Panc1 (cell line): ENCODE results near the gene TPD52L1. TPM values are rescaled to one million over a fixed set of nuclear protein-coding genes. Genes with fewer than 3 reads are reported as not detected.

ENCODE experiments used
- ATAC-seq: fragments of 200-7000 bp; cut with Tn5 transposase; 2 replicates; pipeline ENCODE4 v1.9.1; 2020; ENCODE audit warnings: mild to moderate bottlenecking, moderate library complexity
- BruUV-seq: library from RNA; stranded (reverse); fragments of 400-500 nt; replicated peaks from 2 replicates; lab custom pipeline; 2021; lab: Mats Ljungman, UMichigan
- CTCF ChIA-PET: fragments of 300-600 bp; sonication (Branson Sonifier 250); formaldehyde crosslinking; loops from one replicate; lab custom pipeline; 2022; ENCODE audit warnings: antibody characterized with exemption; lab: Charles Lee
- POLR2A ChIA-PET: fragments of 300-600 bp; sonication (Branson Sonifier 250); formaldehyde crosslinking; loops from one replicate; lab custom pipeline; 2022; ENCODE audit warnings: antibody characterized with exemption; lab: Charles Lee
- DNase-seq: peaks from one replicate; pipeline ENCODE4 v3.0.0-alpha.2; 2010; ENCODE audit warnings: low read depth, low spot score
- H3K27ac ChIP-seq: 2 replicates; pipeline ENCODE4 v1.5.1; 2011; ENCODE audit warnings: mild to moderate bottlenecking, low read length, inconsistent platforms
- H3K27me3 ChIP-seq: fragments of 200-500 bp; sonication (Bioruptor generic); 2 replicates; pipeline ENCODE4 v1.6.0; 2014; ENCODE audit warnings: low read length, inconsistent platforms; ENCODE audit not compliant: control insufficient read depth, insufficient read depth
- H3K36me3 ChIP-seq: fragments of 200-500 bp; sonication (Bioruptor generic); 2 replicates; pipeline ENCODE4 v1.5.1; 2014; ENCODE audit warnings: inconsistent platforms, mild to moderate bottlenecking, low read length, moderate library complexity; ENCODE audit not compliant: control insufficient read depth, insufficient read depth
- H3K4me1 ChIP-seq: 2 replicates; pipeline ENCODE4 v1.5.1; 2011; ENCODE audit warnings: inconsistent platforms, mild to moderate bottlenecking, low read length, moderate library complexity; ENCODE audit not compliant: control insufficient read depth, insufficient read depth
- H3K4me3 ChIP-seq, 2 experiments: 2 replicates each; pipeline ENCODE4 v1.5.1; 2011 to 2012; ENCODE audit warnings: low read depth in 2 of 2, low read length in 2 of 2, mild to moderate bottlenecking in 2 of 2, inconsistent platforms in 1 of 2, moderate library complexity in 1 of 2
- H3K9me3 ChIP-seq: fragments of 200-500 bp; sonication (Bioruptor generic); 2 replicates; pipeline ENCODE4 v1.5.1; 2014; ENCODE audit warnings: low read depth, mild to moderate bottlenecking, inconsistent platforms, low read length, moderate library complexity; ENCODE audit not compliant: control insufficient read depth, insufficient read depth
- CTCF ChIP-seq: fragments of 450-650 bp; IDR thresholded peaks from 2 replicates; pipeline ENCODE4 v1.5.1; 2017; ENCODE audit warnings: mild to moderate bottlenecking
- POLR2AphosphoS5 ChIP-seq: IDR thresholded peaks from 2 replicates; pipeline ENCODE4 v1.6.1; 2012; ENCODE audit warnings: mild to moderate bottlenecking, low read depth, low read length, moderate library complexity
- REST ChIP-seq, 2 experiments: IDR thresholded peaks; 2 replicates each; pipeline ENCODE4 v1.6.1; 2011 to 2012; ENCODE audit warnings: low read depth in 2 of 2, control low read depth in 1 of 2, low read length in 1 of 2, mild to moderate bottlenecking in 1 of 2, moderate library complexity in 1 of 2; ENCODE audit not compliant: insufficient read depth in 1 of 2
- SIN3A ChIP-seq: IDR thresholded peaks from 2 replicates; pipeline ENCODE4 v1.6.1; 2012; ENCODE audit warnings: low read depth, mild to moderate bottlenecking, low read length, moderate library complexity, borderline replicate concordance; ENCODE audit not compliant: insufficient read depth
- TCF7L2 ChIP-seq: IDR thresholded peaks from 2 replicates; pipeline ENCODE4 v1.6.1; 2011; ENCODE audit warnings: mild to moderate bottlenecking, low read depth, low read length, inconsistent platforms
- in situ Hi-C: cut with HindIII; loops from 2 replicates; pipeline ENCODE4 v1.10.0; 2016; ENCODE audit warnings: low sequenced_read_pairs, low pct_unique_long_range_greater_than_20kb
- intact Hi-C: fragments of 100-400 bp; cut with micrococcal nuclease; formaldehyde crosslinking; loops from one replicate; pipeline ENCODE4 v1.10.0; 2022; ENCODE audit not compliant: unreplicated experiment
- total RNA-seq: library from RNA; stranded (reverse); gene quantifications from one replicate; pipeline ENCODE4 v1.2.1, GENCODE V29; 2021; ENCODE audit not compliant: unreplicated experiment

The TPD52L1 gene
- total RNA-seq, 1 experiment from 2014 or later: 2.9 TPM

DNA sequence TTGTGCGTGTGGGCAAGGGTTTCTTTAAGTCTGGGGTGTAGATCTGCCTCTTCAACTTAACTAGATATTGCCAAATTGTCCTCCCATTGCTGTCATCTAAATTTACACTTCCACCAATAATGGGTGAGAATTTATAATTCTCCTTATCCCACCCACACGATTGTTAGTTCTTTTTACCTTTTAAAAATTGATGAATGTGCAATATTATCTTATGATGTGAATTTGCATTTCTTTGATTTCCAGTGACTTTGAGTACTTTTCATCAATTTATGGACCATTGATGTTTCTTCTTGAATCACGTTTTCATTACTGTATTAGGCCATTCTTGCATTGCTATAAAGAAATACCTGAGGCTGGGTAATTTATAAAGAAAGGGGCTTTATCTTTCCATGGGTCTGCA is 17.2 kb upstream of the TPD52L1 start:
- ATAC-seq: no peak
- BruUV-seq: no TSS peak
- no peak overlapping the region for H3K4me3 ChIP-seq
- no peaks in the 10 kb centered on the region for H3K9me3 ChIP-seq
- ChIA-PET POLR2A (no interaction called here), CTCF (no interaction called here)
- intact Hi-C loops: no loop called here
- no peak overlapping the region for H3K27ac ChIP-seq
- in situ Hi-C loops: no loop called here
- no peak for DNase-seq
- H3K4me1 ChIP-seq: no peaks in the 10 kb centered on the region
- no peaks in the 10 kb centered on the region for H3K27me3 ChIP-seq
- TF ChIP-seq TCF7L2 (no peak), CTCF (no peak), SIN3A (no peak), REST (IDR thresholded peaks at IDR 0.05; ENCODE audit: insufficient read depth in 1 of 2, low read depth in 2 of 2, low read length in 1 of 2) (no peak), POLR2AphosphoS5 (no peak)
- H3K36me3 ChIP-seq: no peaks in the 10 kb centered on the region

GRCh38 chr6:125138083-125138482 is 15.5 kb upstream of the TPD52L1 start:
- DNase-seq: no peak
- ChIA-PET POLR2A (no interaction called here), CTCF (no interaction called here)
- Histone ChIP-seq H3K9me3 (no peaks in the 10 kb centered on the region), H3K27me3 (no peaks in the 10 kb centered on the region), H3K4me1 (no peaks in the 10 kb centered on the region), H3K4me3 (no peak overlapping the region), H3K36me3 (no peaks in the 10 kb centered on the region), H3K27ac (no peak overlapping the region)
- no peak for ATAC-seq
- in situ Hi-C loops (no loop called here), intact Hi-C loops (no loop called here)
- TF ChIP-seq POLR2AphosphoS5 (no peak), CTCF (no peak), SIN3A (no peak), TCF7L2 (no peak), REST (IDR thresholded peaks at IDR 0.05; ENCODE audit: insufficient read depth in 1 of 2, low read depth in 2 of 2, low read length in 1 of 2) (no peak)
- no TSS peak for BruUV-seq
